IPS-18a (cell line): Measurements from ENCODE around the gene CCT6B.
"Not testable (repeated sequence)": the region's sequence is repeated elsewhere in the genome, so short reads cannot be mapped to it uniquely, and the experiment has no call there.

ENCODE experiments used
- H3K27ac ChIP-seq: one replicate; pipeline ENCODE4 v1.5.1; 2013; ENCODE audit warnings: low read length
- H3K27me3 ChIP-seq: one replicate; pipeline ENCODE4 v1.6.1; 2013; ENCODE audit warnings: mild to moderate bottlenecking, low read length; ENCODE audit not compliant: control insufficient read depth, insufficient read depth
- H3K36me3 ChIP-seq: one replicate; pipeline ENCODE4 v1.6.1; 2013; ENCODE audit warnings: low read depth, low read length; ENCODE audit not compliant: control insufficient read depth
- H3K4me1 ChIP-seq: one replicate; pipeline ENCODE4 v1.6.1; 2013; ENCODE audit warnings: low read depth, low read length; ENCODE audit not compliant: control insufficient read depth
- H3K4me3 ChIP-seq: one replicate; pipeline ENCODE4 v1.5.1; 2013; ENCODE audit warnings: low read length
- H3K9ac ChIP-seq: one replicate; pipeline ENCODE4 v1.6.1; 2013; ENCODE audit warnings: mild to moderate bottlenecking, low read length, moderate library complexity
- H3K9me3 ChIP-seq: one replicate; pipeline ENCODE4 v1.6.1; 2013; ENCODE audit warnings: low read depth, low read length; ENCODE audit not compliant: control insufficient read depth

Gene CCT6B, protein sequence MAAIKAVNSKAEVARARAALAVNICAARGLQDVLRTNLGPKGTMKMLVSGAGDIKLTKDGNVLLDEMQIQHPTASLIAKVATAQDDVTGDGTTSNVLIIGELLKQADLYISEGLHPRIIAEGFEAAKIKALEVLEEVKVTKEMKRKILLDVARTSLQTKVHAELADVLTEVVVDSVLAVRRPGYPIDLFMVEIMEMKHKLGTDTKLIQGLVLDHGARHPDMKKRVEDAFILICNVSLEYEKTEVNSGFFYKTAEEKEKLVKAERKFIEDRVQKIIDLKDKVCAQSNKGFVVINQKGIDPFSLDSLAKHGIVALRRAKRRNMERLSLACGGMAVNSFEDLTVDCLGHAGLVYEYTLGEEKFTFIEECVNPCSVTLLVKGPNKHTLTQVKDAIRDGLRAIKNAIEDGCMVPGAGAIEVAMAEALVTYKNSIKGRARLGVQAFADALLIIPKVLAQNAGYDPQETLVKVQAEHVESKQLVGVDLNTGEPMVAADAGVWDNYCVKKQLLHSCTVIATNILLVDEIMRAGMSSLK

DNA sequence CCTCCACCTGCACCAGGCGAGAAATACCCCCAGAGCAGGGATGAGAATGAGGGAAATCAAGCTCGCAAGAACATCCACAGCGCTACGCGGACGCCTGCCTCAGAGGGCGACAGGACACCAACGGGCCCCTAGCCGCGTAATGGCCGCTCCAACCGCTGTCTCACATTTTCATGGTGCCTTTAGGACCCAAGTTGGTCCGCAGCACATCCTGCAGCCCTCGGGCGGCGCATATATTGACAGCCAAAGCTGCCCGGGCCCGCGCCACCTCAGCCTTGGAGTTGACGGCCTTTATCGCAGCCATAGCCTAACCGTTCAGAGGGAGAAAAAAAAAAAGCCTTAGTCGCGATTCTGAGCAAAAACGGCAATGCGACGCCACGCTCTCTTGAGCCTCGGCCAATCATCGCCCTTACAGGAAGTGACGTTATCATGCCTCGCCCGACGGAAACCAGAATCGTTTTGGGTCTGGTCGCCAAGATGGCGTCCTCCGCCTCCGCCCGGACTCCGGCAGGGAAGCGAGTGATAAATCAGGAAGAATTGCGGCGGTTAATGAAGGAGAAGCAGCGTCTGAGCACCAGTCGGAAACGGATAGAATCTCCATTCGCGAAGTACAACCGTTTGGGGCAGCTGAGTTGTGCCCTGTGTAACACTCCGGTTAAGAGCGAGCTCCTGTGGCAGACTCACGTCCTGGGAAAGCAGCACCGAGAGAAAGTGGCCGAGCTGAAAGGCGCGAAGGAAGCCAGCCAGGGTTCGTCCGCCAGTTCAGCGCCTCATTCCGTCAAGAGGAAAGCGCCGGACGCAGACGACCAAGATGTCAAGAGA, at the start of gene CCT6B, which contains the start of gene ZNF830:
Gene CCT6B (minus strand): TSS at position 368 of the 819 bp plus-strand sequence. CDS start 67 bp downstream, at position 301.
Gene ZNF830 (plus strand): TSS at position 448 of the 819 bp plus-strand sequence. CDS start 27 bp downstream, at position 475.
- H3K9ac ChIP-seq: peak within 1 kb of the TSS; percentile 96
- peaks cover 22% of the 10 kb centered on the region for H3K36me3 ChIP-seq
- H3K9me3 ChIP-seq: no peaks in the 10 kb centered on the region
- H3K4me1 ChIP-seq: peaks cover 8% of the 10 kb centered on the region
- H3K4me3 ChIP-seq: peak within 1 kb of the TSS; percentile 79
- H3K27me3 ChIP-seq: peaks cover 17% of the 10 kb centered on the region
- H3K27ac ChIP-seq: peak within 1 kb of the TSS; percentile 65

DNA sequence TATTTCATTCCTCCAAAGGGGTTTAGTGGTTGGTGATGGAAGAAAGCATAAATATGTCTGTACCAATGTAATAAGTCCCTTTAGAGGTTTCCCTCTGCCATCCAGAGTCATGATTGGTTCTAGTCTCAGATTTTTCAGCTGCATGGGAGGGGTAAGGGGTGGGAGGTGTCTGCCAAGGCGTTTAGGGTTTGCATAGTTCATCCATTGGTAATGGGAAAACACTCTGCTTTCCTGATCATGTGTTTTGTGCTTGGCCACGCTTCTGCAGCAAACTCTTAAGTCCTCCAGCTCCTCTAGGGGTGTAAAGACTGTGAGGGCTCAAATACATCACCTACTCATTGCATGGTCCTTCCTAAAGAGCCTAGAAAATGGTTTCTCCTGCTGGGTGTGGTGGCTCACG, 48.8 kb upstream of the CCT6B start:
- no peaks in the 10 kb centered on the region for H3K4me1 ChIP-seq
- H3K9ac ChIP-seq: no peak overlapping the region
- no peak overlapping the region for H3K27ac ChIP-seq
- H3K36me3 ChIP-seq: peaks cover 42% of the 10 kb centered on the region
- H3K4me3 ChIP-seq: no peak overlapping the region
- no peaks in the 10 kb centered on the region for H3K27me3 ChIP-seq
- no peaks in the 10 kb centered on the region for H3K9me3 ChIP-seq

DNA sequence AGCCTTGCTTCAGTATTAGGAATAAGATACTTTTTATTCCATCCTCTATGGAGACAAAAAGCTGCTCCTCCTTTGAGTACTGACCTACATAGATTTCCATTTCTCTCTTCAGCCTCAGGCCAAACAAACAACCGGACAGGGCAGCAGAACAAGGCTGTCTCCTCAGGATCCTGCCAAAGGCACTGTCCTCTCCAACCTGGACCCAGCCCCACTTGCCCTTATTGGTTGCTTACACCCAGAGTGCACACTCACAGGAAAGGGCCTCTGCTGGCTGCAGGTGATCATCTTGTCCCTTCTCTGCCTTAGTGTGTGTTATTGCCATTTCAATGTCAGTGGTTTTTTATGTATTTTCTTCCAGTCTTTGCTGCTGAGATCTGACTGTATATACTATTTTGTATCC, 45.7 kb upstream of the CCT6B start:
- Histone ChIP-seq H3K4me1 (no peaks in the 10 kb centered on the region), H3K27me3 (no peaks in the 10 kb centered on the region), H3K9me3 (no peaks in the 10 kb centered on the region), H3K36me3 (peaks cover 68% of the 10 kb centered on the region), H3K27ac (no peak overlapping the region), H3K4me3 (no peak overlapping the region), H3K9ac (no peak overlapping the region)

DNA sequence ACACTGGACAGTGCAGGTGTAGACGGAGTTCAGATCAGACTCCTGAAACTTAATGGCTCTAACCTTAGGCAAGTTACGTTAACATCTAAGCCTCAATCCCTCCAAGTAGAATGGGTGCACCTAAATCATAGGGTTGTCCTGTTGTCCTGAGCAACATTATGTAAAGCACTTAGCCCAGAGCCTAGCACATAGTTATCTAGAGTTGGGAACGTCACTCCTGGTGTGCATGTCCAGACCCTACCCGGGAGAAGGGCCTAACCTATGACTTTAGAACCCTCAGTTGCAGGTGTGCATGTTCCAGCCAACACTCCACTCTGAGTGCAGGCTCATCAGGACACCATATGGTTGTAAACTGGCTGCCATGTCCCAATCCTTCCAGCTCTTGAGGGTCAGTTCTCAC, 45.1 kb upstream of the CCT6B start:
- H3K4me1 ChIP-seq: no peaks in the 10 kb centered on the region
- no peaks in the 10 kb centered on the region for H3K27me3 ChIP-seq
- no peak overlapping the region for H3K27ac ChIP-seq
- H3K36me3 ChIP-seq: peaks cover 74% of the 10 kb centered on the region
- H3K4me3 ChIP-seq: no peak overlapping the region
- no peak overlapping the region for H3K9ac ChIP-seq
- H3K9me3 ChIP-seq: no peaks in the 10 kb centered on the region

DNA sequence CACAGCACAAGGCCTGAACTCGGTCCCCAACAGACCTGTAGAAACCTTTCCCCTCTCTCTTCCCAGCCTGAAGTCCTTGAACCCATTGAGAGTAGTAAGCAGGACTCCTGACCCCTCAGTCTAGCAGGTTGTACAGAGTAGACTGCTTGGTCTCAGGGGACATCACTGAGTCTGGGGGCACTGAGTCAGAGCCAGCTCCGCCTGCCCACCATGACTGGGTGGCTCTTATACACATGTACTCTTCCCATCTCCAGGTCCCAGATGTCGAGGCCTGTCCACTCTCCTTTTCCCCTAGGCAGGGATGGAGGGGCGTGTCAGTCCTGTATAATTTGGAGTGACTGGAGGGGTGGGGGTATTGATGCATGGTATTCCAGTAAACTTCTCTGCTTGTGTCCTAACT, 42.5 kb upstream of the CCT6B start:
- H3K9ac ChIP-seq: no peak overlapping the region
- H3K27me3 ChIP-seq: no peaks in the 10 kb centered on the region
- H3K36me3 ChIP-seq: peaks cover 87% of the 10 kb centered on the region
- H3K4me3 ChIP-seq: no peak overlapping the region
- no peaks in the 10 kb centered on the region for H3K4me1 ChIP-seq
- H3K9me3 ChIP-seq: no peaks in the 10 kb centered on the region
- no peak overlapping the region for H3K27ac ChIP-seq

DNA sequence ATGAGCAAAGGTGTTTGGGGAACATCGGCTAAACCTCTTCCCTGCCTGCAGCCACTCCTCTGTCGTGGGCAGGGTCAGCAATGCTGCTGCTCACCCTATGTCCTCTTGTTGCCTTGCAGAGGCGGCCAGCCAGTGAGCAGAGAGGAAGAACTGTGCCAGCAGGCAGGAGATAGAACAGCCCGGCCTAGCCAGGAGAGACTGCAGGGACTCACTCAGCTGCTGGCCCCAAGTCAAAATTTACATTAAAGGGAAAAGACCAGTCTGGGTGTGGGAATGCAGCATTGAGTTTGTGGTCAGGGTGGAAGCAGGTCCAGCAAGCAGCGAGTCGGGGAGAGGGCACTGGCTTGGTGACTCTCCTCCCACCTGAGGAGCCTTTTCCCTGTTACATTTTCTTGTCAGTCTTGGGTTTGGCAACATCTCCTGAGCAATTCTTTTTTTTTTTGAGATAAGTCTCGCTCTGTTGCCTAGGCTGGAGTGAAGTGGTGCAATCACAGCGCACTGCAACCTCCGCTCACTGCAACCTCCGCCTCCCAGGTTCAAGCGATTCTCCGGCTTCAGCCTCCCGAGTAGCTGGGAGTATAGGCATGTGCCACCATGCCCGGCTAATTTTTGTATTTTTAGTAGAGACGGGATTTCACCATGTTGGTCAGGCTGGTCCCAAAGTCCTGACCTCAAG, 41.8 kb upstream of the CCT6B start:
- Histone ChIP-seq H3K36me3 (peaks cover 91% of the 10 kb centered on the region), H3K27ac (no peak overlapping the region), H3K9ac (no peak overlapping the region)

DNA sequence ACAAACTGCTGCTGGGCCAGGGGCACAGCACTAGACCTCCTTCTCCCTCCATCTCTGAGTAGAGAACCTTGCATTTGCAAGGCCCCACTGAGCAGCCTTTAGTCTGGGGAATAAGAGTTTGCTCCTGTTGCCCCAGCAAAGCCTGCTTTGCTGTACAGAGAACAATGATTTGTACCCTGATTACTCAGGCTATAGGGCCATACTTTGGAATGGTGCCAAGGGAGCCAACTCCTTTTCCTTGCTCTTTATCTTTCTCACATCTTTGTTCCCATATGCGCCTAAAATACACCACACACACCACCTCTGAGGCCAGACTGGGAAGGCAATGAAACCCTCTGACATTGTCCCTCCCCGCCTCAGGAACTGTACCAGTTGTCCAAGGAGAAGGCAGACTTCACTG, 40.3 kb upstream of the CCT6B start:
- peaks cover 94% of the 10 kb centered on the region for H3K36me3 ChIP-seq
- H3K27me3 ChIP-seq: no peaks in the 10 kb centered on the region
- H3K9me3 ChIP-seq: no peaks in the 10 kb centered on the region
- no peak overlapping the region for H3K27ac ChIP-seq
- no peak overlapping the region for H3K9ac ChIP-seq
- H3K4me3 ChIP-seq: no peak overlapping the region
- H3K4me1 ChIP-seq: no peaks in the 10 kb centered on the region

More for the DNA sequence above, 41.8 kb upstream of the CCT6B start:
- H3K4me3 ChIP-seq: no peak overlapping the region
- H3K9me3 ChIP-seq: no peaks in the 10 kb centered on the region
- H3K27me3 ChIP-seq: no peaks in the 10 kb centered on the region
- no peaks in the 10 kb centered on the region for H3K4me1 ChIP-seq

DNA sequence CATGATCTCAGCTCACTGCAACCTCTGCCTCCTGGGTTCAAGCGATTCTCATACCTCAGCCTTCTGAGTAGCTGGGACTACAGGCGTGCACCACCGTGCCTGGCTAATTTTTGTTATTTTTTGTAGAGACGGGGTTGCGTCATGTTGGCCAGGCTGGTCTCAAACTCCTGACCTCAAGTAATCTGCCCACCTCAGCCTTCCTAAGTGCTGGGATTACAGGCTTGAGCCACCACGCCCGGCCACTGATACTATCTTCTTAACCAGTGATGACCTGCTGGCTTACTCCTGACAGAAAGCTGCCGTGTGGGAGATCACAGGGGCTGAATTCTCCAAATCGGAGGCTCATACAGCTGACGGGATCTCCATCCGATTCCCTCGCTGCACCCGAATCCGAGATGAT, 39.7 kb upstream of the CCT6B start:
- not testable (repeated sequence) for H3K4me3 ChIP-seq, H3K27ac ChIP-seq, H3K9ac ChIP-seq, H3K27me3 ChIP-seq, H3K9me3 ChIP-seq, H3K4me1 ChIP-seq
- H3K36me3 ChIP-seq: peaks cover 94% of the 10 kb centered on the region

DNA sequence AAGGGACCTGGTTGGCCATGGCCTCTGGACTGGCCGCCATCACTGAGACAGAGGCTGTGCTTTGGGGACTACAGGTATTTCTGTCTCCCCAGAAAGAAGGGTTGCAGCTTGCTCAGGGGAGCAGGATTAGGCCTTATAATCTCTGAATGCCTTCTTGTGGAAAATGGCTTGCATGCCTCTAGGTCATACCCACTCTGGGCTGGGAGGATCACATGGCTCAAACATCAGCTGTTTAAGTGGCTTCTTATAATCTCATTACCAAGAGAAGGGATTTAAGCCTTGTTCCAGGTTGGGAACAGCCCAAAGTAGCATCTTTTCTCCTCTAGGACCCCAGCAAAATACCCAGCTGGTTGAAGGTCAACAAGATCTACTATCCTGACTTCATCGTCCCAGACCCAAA, 38.2 kb upstream of the CCT6B start:
- no peak overlapping the region for H3K27ac ChIP-seq
- no peak overlapping the region for H3K9ac ChIP-seq
- no peaks in the 10 kb centered on the region for H3K27me3 ChIP-seq
- H3K36me3 ChIP-seq: peaks cover 95% of the 10 kb centered on the region
- H3K4me1 ChIP-seq: no peaks in the 10 kb centered on the region
- no peak overlapping the region for H3K4me3 ChIP-seq
- no peaks in the 10 kb centered on the region for H3K9me3 ChIP-seq

DNA sequence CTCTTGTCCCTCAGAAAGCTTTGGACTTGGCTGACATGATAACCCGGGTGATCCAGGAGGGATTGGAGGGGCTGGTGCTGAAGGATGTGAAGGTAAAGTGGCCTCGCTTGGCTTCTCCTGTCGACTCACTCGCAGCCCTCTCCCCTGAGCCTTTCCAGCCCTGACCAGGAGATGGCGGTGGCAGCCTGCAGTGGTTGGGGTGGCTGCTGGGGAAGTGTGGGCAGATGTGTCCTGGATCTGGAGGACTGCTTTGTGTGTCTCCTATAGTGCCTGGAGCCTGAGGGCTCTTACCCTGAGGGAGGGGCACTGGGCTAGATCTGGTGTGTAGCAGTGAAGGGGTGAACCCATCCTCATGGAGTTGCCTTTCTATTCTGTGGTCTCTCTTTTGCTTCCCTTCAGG, 36.9 kb upstream of the CCT6B start:
- H3K4me1 ChIP-seq: no peaks in the 10 kb centered on the region
- H3K27ac ChIP-seq: no peak overlapping the region
- H3K4me3 ChIP-seq: no peak overlapping the region
- H3K36me3 ChIP-seq: peaks cover 97% of the 10 kb centered on the region
- H3K9ac ChIP-seq: no peak overlapping the region
- H3K9me3 ChIP-seq: no peaks in the 10 kb centered on the region
- no peaks in the 10 kb centered on the region for H3K27me3 ChIP-seq

DNA sequence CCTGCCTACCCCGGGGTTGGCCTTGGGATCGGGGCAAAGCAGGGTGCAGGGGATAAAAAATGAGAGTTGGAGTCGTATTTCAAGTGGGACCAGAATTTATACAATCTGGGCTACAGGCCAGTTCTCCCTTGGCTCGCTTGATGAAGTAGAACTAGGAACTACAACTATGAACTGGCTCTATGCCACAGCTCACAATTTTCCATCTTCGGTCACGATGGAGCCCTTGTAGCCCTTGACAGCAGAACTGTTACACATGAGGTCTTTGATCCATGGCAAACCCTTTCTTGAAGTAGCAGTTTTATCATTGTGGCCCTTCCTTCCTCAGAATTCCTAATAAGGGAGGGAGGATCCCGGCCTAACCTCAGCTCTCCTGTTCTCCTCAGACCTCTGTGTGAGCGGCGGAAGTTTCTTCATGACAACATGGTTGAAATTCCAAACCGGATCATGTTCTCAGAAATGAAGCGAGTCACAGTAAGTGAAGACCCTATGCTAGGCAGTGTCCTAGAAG, 36.1 kb upstream of the CCT6B start:
- no peaks in the 10 kb centered on the region for H3K9me3 ChIP-seq
- peaks cover 97% of the 10 kb centered on the region for H3K36me3 ChIP-seq
- H3K4me1 ChIP-seq: no peaks in the 10 kb centered on the region
- no peak overlapping the region for H3K9ac ChIP-seq
- no peaks in the 10 kb centered on the region for H3K27me3 ChIP-seq
- H3K4me3 ChIP-seq: no peak overlapping the region
- H3K27ac ChIP-seq: no peak overlapping the region
